ENCODE data around the gene TALDO1. TPM values are rescaled to one million over a fixed set of nuclear protein-coding genes. Genes with fewer than 3 reads are reported as not detected.

TALDO1 gene
- polyA plus RNA-seq, 1 donor from 2014 or later: 156 TPM

GRCh38 chr11:763549-764321, 16.5 kb downstream of the TALDO1 start:
- no peaks in the 10 kb centered on the region for H3K9me2 ChIP-seq (ENCODE audit: insufficient read depth, low read length)
- H3K9me3 ChIP-seq (ENCODE audit: low read length): no peaks in the 10 kb centered on the region
- no peaks in the 10 kb centered on the region for H3K27me3 ChIP-seq (ENCODE audit: insufficient read depth, low read depth, low read length)
- H2AFZ ChIP-seq (ENCODE audit: low read depth, low read length): no peak overlapping the region
- no peak for TF ChIP-seq TAF1 (IDR thresholded peaks at IDR 0.05; ENCODE audit: low read depth)
- TF ChIP-seq POLR2AphosphoS5 (IDR thresholded peaks at IDR 0.05): no peak
- TF ChIP-seq MXI1 (conservative IDR thresholded peaks at IDR 0.05; ENCODE audit: poor library complexity, severe bottlenecking): no peak
- TF ChIP-seq SMC3 (conservative IDR thresholded peaks at IDR 0.05; ENCODE audit: poor library complexity): no peak
- no peak for TF ChIP-seq EZH2 (IDR thresholded peaks at IDR 0.05; ENCODE audit: borderline replicate concordance, insufficient read depth, low read length, poor library complexity, severe bottlenecking)
- no peak for TF ChIP-seq RAD21 (conservative IDR thresholded peaks at IDR 0.05)
- TF ChIP-seq, protein P1, sequence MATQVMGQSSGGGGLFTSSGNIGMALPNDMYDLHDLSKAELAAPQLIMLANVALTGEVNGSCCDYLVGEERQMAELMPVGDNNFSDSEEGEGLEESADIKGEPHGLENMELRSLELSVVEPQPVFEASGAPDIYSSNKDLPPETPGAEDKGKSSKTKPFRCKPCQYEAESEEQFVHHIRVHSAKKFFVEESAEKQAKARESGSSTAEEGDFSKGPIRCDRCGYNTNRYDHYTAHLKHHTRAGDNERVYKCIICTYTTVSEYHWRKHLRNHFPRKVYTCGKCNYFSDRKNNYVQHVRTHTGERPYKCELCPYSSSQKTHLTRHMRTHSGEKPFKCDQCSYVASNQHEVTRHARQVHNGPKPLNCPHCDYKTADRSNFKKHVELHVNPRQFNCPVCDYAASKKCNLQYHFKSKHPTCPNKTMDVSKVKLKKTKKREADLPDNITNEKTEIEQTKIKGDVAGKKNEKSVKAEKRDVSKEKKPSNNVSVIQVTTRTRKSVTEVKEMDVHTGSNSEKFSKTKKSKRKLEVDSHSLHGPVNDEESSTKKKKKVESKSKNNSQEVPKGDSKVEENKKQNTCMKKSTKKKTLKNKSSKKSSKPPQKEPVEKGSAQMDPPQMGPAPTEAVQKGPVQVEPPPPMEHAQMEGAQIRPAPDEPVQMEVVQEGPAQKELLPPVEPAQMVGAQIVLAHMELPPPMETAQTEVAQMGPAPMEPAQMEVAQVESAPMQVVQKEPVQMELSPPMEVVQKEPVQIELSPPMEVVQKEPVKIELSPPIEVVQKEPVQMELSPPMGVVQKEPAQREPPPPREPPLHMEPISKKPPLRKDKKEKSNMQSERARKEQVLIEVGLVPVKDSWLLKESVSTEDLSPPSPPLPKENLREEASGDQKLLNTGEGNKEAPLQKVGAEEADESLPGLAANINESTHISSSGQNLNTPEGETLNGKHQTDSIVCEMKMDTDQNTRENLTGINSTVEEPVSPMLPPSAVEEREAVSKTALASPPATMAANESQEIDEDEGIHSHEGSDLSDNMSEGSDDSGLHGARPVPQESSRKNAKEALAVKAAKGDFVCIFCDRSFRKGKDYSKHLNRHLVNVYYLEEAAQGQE (IDR thresholded peaks at IDR 0.05; ENCODE audit: borderline replicate concordance): no peak
- TF ChIP-seq EP300 (conservative IDR thresholded peaks at IDR 0.05; ENCODE audit: poor library complexity, severe bottlenecking): no peak
- TF ChIP-seq, protein P2, sequence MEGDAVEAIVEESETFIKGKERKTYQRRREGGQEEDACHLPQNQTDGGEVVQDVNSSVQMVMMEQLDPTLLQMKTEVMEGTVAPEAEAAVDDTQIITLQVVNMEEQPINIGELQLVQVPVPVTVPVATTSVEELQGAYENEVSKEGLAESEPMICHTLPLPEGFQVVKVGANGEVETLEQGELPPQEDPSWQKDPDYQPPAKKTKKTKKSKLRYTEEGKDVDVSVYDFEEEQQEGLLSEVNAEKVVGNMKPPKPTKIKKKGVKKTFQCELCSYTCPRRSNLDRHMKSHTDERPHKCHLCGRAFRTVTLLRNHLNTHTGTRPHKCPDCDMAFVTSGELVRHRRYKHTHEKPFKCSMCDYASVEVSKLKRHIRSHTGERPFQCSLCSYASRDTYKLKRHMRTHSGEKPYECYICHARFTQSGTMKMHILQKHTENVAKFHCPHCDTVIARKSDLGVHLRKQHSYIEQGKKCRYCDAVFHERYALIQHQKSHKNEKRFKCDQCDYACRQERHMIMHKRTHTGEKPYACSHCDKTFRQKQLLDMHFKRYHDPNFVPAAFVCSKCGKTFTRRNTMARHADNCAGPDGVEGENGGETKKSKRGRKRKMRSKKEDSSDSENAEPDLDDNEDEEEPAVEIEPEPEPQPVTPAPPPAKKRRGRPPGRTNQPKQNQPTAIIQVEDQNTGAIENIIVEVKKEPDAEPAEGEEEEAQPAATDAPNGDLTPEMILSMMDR (IDR thresholded peaks at IDR 0.05; ENCODE audit: poor library complexity, severe bottlenecking): no peak
- H3K4me2 ChIP-seq (ENCODE audit: low read length): no peak overlapping the region
- H3K9ac ChIP-seq (ENCODE audit: low read length): no peak overlapping the region
- H4K20me1 ChIP-seq (ENCODE audit: insufficient read depth): no peaks in the 10 kb centered on the region
- no peaks in the 10 kb centered on the region for H3F3A ChIP-seq (ENCODE audit: insufficient read depth, low read length, poor library complexity, severe bottlenecking)
- H3K4me3 ChIP-seq (ENCODE audit: low read length): no peak overlapping the region
- H3K79me2 ChIP-seq (replicated peaks; ENCODE audit: insufficient read depth, low read length): no peaks in the 10 kb centered on the region
- no peaks in the 10 kb centered on the region for H3K36me3 ChIP-seq (ENCODE audit: insufficient read depth, low read length)
- H3K27ac ChIP-seq (ENCODE audit: low read length): no peak overlapping the region

GRCh38 chr11:764322-765024, 17.2 kb downstream of the TALDO1 start:
- TF ChIP-seq POLR2AphosphoS5 (IDR thresholded peaks at IDR 0.05): no peak
- no peak for TF ChIP-seq RAD21 (conservative IDR thresholded peaks at IDR 0.05)
- TF ChIP-seq, protein P2 (IDR thresholded peaks at IDR 0.05; ENCODE audit: poor library complexity, severe bottlenecking): no peak
- TF ChIP-seq SMC3 (conservative IDR thresholded peaks at IDR 0.05; ENCODE audit: poor library complexity): no peak
- TF ChIP-seq TAF1 (IDR thresholded peaks at IDR 0.05; ENCODE audit: low read depth): no peak
- TF ChIP-seq MXI1 (conservative IDR thresholded peaks at IDR 0.05; ENCODE audit: poor library complexity, severe bottlenecking): no peak
- TF ChIP-seq, protein P1 (IDR thresholded peaks at IDR 0.05; ENCODE audit: borderline replicate concordance): no peak
- no peak for TF ChIP-seq EZH2 (IDR thresholded peaks at IDR 0.05; ENCODE audit: borderline replicate concordance, insufficient read depth, low read length, poor library complexity, severe bottlenecking)
- TF ChIP-seq EP300 (conservative IDR thresholded peaks at IDR 0.05; ENCODE audit: poor library complexity, severe bottlenecking): no peak
- Histone ChIP-seq H3F3A (ENCODE audit: insufficient read depth, low read length, poor library complexity, severe bottlenecking) (no peaks in the 10 kb centered on the region), H3K36me3 (ENCODE audit: insufficient read depth, low read length) (no peaks in the 10 kb centered on the region), H3K9me2 (ENCODE audit: insufficient read depth, low read length) (no peaks in the 10 kb centered on the region), H3K79me2 (replicated peaks; ENCODE audit: insufficient read depth, low read length) (no peaks in the 10 kb centered on the region), H3K9ac (ENCODE audit: low read length) (no peak overlapping the region), H3K4me3 (ENCODE audit: low read length) (no peak overlapping the region), H3K9me3 (ENCODE audit: low read length) (no peaks in the 10 kb centered on the region), H3K27ac (ENCODE audit: low read length) (no peak overlapping the region), H3K4me2 (ENCODE audit: low read length) (no peak overlapping the region), H3K27me3 (ENCODE audit: insufficient read depth, low read depth, low read length) (no peaks in the 10 kb centered on the region), H4K20me1 (ENCODE audit: insufficient read depth) (no peaks in the 10 kb centered on the region), H2AFZ (ENCODE audit: low read depth, low read length) (no peak overlapping the region)

Measured in neural cell (in vitro differentiated cells).